Head of caudate nucleus (tissue), 42 donors: ENCODE results near the gene KIF26A.
A peak's percentile ranks its signal among the peaks of the same experiment; 100 is the strongest.

Experiments
- DNase-seq, 42 donors: peaks; one replicate each; pipeline versions ENCODE4 v3.0.0 to v3.0.0-alpha.2; 2020 to 2021; ENCODE audit warnings: mixed read lengths in 7 of 42
- intact Hi-C: fragments of 100-400 bp; cut with DNase I; formaldehyde crosslinking; loops from one replicate; pipeline ENCODE4 v1.15.0; 2022

Gene KIF26A

GRCh38 chr14:104110491-104111209, 27.7 kb upstream of the KIF26A start:
- DNase-seq, result peak in 7 of 42 donors; percentile 1 to 30 (median 9)
- intact Hi-C loops, result no loop called here

- peak in 6 of 42 donors; percentile 1 to 21 (median 2) for DNase-seq
Measured at GRCh38 chr14:104111301-104112112, 26.9 kb upstream of the KIF26A start.

GRCh38 chr14:104112113-104112505, 26.3 kb upstream of the KIF26A start:
- DNase-seq, result peak in 4 of 42 donors; percentile 2 to 25 (median 5)
- intact Hi-C loops, result no loop called here

More at GRCh38 chr14:104111301-104112112, 26.9 kb upstream of the KIF26A start:
- intact Hi-C loops, result no loop called here

- DNase-seq, result peak in 5 of 42 donors; percentile 1 to 26 (median 2)
- intact Hi-C loops, result no loop called here
Measured at GRCh38 chr14:104112609-104113571, 25.5 kb upstream of the KIF26A start.

- intact Hi-C loops, result no loop called here
Measured at GRCh38 chr14:104113631-104114420, 24.6 kb upstream of the KIF26A start.

GRCh38 chr14:104114421-104115130, 23.8 kb upstream of the KIF26A start:
- peak in 6 of 42 donors; percentile 1 to 19 (median 4) for DNase-seq
- intact Hi-C loops, result no loop called here

More at GRCh38 chr14:104113631-104114420, 24.6 kb upstream of the KIF26A start:
- DNase-seq, result peak in 7 of 42 donors; percentile 0 to 29 (median 4)

- peak in 5 of 42 donors; percentile 1 to 20 (median 2) for DNase-seq
- intact Hi-C loops, result no loop called here
Measured at GRCh38 chr14:104115131-104115600, 23.2 kb upstream of the KIF26A start.

GRCh38 chr14:104115691-104116287, 22.6 kb upstream of the KIF26A start:
- peak in 4 of 42 donors; percentile 0 to 17 (median 5) for DNase-seq
- intact Hi-C loops, result no loop called here

GRCh38 chr14:104116288-104116755, 22.1 kb upstream of the KIF26A start:
- intact Hi-C loops, result no loop called here
- peak in 3 of 42 donors; percentile 0 to 7 (median 2) for DNase-seq

- intact Hi-C loops, result no loop called here
Measured at GRCh38 chr14:104116756-104117340, 21.5 kb upstream of the KIF26A start.

GRCh38 chr14:104117341-104118005, 20.9 kb upstream of the KIF26A start:
- DNase-seq, result peak in 5 of 42 donors; percentile 0 to 26 (median 2)
- intact Hi-C loops, result no loop called here

More at GRCh38 chr14:104116756-104117340, 21.5 kb upstream of the KIF26A start:
- peak in 6 of 42 donors; percentile 1 to 20 (median 4) for DNase-seq

GRCh38 chr14:104118006-104118844, 20.2 kb upstream of the KIF26A start:
- peak in 4 of 42 donors; percentile 1 to 21 (median 2) for DNase-seq
- intact Hi-C loops, result no loop called here

- intact Hi-C loops, result no loop called here
- peak in 2 of 42 donors; percentile 0 to 6 for DNase-seq
Measured at GRCh38 chr14:104119119-104119487, 19.3 kb upstream of the KIF26A start.

GRCh38 chr14:104119488-104120251, 18.7 kb upstream of the KIF26A start:
- intact Hi-C loops, result no loop called here
- peak in 3 of 42 donors; percentile 1 to 9 (median 2) for DNase-seq
